GM18520 (cell line): ENCODE data around the gene CCL4.
"Not testable (repeated sequence)": the region's sequence is repeated elsewhere in the genome, so short reads cannot be mapped to it uniquely, and the experiment has no call there.

Experiments used
- ATAC-seq: cut with Tn5 transposase; IDR thresholded peaks from one replicate; pipeline ENCODE4 v1.9.1; 2021; ENCODE audit not compliant: unreplicated experiment

The CCL4 gene

DNA sequence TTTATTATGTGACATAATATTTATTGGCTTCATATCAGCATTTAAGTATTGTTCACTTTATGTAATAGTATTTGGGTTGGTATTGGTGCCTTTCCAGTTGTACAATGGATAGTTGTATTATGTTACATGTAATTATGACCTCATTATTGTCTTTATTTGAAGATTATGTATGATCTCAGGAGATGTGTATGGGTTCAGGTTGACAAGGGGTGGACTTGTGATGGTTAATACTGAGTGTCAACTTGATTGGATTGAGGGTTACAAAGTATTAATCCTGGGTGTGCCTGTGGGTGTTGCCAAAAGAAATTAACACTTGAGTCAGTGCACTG, 12.0 kb downstream of the CCL4 start:
- ATAC-seq: not testable (repeated sequence)

DNA sequence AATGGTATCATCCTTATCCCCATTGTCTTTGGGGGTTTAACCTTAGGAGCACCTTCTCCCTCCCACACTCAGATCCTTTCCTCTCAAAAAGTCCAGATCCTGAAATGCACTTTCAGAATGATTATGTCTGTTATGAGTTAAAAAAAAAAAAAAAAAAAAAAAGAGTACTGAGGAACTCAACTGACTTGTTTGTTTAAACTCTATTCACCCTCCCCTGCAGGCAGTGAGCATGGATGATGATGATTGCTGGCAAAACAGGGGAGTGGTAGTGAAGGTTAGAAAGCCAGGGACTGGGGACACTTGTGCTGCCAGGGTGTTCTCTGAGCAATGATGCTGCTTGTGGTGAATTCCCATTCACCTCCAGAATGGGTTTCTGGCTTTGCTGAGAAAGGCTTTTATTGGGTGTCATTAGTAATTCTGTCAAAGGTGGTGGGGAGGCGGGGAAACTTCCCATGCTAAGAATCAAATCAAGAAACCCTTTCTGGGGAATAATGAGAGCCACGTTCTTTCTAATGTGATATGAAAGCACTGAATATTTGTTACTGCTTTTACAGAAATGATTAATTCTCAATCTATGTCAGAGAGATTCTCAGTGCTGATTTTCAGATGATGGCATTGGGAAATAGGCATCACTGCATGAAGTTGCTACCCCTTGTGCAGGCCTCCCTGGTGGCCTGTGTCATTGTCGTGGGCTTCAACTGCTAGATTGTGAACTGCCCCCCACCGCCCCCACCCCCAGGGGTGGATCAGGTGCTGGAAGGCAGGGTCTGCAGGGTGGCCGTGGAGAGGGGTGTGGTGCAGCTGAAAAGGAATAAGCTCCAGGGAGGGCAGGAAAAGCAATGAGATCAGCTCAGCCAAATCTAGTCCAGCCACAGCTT, 14.1 kb downstream of the CCL4 start:
- no peak for ATAC-seq

DNA sequence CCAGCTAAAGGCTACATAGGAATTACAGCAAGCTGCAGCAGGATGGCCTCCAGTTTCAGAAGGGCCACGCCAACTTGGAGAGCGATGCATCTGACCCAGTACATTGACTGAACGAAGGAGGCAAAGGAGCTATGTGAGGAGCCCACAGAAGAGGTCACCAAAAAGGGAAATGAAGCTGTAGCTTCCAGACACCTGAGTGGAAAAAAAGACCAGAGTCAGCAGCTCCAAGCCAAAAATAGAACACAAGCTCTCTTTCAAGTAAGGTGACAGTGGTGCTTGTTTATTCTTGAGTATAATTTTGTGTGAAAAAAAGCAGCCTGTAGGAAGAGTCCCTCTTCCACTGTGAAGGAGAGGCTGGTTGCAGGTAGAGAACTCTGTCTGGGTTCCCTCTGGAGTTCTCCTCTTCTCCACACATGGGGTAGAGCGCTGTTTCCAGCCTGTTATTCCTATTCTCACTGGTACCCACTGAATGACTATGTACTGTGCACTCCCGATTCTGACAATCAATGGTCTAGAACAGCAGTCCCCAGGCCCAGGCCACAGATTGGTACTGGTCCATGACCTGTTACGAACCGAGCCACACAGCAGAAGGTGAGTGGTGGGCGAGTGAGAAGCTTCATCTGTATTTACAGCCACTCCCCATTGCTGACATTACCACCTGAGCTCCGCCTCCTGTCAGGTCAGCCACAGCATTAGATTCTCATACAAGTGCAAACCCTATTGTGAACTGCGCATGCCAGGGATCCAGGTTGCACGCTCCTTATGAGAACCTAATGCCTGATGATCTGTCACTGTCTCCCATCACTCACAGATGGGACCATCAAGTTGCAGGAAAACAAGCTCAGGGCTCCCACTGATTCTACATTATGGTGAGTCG, 15.1 kb downstream of the CCL4 start:
- no peak for ATAC-seq

DNA sequence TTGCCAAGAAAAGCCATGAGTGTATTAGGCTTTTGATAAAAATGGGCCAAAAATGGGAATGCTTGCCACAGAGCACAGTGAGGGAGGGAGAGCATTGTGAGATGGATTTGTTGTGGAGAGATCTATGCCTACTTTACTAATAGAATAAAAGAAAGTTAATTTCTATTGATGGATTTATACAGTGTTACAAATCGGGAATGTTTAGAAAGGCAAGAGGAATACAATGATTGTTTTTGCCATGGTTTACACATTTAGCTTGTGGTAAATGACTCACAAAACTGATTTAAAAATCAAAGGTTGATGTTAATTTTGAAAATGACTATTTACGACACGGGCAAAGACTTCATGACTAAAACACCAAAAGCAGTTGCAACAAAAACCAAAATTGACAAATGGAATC, 16.6 kb downstream of the CCL4 start:
- ATAC-seq: no peak

DNA sequence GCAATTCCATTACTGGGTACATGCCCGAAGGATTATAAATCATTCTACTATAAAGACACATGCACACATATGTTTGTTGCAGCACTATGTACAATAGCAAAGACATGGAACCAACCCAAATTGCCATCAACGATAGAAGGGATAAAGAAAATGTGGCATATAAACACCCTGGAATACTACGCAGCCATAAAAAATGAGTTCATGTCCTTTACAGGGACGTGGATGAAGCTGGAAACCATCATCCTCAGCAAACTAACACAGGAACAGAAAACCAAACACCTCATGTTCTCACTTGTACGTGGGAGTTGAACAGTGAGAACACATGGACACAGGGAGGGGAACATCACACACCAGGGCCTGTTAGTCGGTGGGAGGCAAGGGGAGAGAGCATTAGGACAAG, 17.5 kb downstream of the CCL4 start:
- not testable (repeated sequence) for ATAC-seq

DNA sequence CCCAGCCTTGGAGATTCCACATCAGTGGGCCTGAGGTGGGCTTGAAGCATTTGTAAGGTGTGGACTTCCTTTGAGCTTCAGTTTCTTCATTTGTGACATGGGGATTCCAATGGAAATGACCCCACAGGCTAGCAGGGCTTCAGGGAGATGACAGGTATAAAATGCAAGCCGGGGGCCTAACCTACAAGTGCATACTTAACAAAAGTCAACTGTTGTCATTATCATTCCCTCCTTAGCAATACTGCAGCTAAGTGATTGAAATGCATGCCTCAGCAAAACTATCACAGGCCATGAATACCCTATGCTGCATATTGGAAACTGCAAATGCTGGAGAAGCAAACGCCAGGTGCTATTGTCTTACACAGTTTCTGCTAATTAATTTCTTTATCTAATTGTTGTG, 19.8 kb downstream of the CCL4 start:
- no peak for ATAC-seq

DNA sequence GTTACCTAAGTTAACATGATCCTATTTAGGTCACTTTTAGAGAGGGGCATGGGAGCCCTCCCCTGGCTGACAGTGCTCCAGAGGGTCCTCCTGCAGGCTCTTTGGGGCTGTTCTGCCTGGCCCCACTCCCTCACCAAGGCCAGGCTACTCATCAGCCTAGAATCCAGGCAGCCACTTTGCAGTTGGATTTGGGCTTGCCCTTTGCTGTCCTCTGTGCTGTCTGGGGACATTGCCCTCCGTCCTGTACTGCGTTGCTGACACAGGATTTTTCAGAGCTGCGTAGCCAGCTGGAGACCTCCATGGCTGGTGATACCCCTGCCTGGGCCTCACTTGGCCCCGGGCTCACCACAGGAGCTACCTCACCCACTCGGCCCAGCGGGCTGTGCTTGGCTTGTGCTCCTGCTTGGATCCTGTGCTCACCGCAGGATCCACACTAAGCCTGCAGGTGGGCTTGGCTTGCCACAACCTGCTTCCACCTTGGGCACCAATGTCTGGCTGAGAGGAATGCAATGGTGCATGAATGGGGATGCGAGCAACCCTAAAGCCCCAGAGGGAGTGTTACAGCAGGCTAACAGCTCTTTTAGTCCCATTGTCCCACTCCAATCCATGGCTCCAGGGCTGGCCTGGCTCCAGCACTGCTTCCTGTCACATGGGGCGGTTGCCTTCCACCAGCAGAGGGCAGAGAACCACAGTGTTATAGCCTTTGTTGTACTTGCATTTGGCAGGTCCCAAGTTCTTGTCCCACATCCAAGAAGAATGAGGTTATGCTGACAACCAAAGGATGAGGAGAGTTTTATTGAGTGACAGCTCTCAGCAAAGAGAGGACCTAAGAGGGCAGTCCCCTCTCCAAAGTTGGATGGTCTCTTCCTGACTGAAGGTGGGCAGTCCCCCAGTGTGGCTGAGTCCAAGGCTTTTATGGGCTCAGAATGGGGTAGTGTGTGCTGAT, 21.5 kb downstream of the CCL4 start:
- no peak for ATAC-seq

DNA sequence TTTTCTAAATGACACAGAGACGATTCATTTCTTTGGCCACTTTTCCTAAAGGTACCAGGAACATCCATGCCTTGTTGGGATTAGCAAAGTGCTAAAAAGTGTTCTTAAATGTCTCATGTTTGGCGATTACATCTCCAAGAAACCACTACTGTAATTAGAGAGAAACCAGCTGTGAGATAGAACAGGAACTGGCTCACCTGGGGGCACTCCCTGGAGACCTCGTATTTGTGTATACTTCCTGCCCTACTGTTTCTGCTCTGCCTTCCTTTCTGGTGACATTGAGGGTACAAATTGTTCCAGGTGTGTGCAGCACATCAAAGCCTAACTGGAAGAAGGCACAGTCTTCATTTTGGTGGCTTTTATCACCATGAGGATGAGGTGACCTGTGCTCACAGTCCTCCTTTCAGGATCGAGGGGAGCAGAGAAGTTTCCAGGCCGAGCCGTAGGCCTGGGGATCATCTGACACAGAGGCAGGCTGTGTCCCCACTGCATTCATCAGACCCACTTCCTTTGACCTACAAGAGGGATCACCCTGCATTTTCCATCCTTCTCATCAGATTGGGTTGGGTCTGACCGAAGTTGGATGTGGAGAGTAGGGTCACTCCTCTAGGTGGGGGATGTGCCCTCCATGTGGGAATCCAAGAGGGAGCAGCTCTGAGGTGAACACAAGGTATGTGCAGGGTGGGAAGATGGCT, 23.7 kb downstream of the CCL4 start:
- no peak for ATAC-seq

DNA sequence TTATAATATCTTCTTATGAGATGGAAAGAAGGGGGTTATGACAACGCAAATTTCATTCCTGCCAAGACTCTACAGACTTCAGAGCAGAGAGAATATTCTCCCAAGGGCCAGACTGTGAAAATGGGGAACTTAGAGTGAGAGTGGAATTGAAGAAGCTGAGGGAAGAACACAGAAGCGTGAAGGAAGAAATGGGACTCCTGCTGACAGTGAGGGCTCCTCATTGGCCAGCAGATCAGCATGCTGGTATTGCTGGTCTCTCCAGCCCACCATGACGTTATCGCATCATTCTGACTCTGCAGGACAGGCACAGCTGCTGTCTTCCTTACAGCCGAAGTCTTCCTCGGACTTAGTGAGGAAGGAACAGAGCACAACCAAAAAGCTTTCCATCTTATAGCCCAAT, 24.3 kb downstream of the CCL4 start:
- no peak for ATAC-seq

DNA sequence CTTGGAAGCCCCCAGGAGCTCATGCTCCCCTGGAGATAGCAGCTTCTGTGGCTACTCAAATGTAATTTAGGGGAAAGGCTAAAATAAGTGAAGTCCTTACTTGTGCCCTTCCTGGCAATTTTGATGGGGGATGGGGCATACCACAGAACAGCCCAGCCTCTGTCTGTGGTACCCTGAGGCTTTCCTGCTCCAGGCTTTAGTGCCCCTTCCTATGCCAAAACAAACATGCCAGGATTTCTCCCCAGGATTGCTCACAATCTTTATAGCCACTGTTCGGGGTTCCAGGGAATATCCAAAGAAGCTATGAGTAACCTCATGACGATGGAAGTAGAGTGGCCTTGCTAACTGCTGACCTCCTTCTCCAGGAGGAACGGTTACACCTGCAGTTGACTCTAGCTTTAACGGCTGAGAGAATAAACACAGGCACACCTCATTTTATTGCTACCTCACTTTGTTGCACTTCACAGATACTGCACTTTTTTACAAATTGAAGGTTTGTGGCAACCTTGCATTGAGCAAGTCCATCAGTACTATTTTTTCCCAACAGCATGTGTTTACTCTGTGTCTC, 24.9 kb downstream of the CCL4 start:
- no peak for ATAC-seq

DNA sequence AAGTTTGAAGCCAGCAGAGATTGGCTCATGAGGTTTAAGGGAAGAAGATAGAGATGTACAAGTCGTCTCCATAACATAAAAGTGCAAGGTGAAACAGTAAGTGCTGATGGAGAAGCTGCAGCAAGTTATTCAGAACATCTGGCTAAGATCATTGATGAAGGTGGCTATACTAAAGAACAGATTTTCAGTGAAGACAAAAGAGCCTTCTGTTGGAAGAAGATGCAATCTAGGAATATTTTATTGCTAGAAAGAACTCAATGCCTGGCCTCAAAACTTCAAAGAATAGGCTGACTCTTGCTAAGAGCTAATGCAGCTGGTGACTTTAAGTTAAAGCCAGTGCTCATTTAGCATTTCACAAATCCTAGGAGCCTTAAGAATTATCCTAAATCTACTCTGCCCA, 26.0 kb downstream of the CCL4 start:
- ATAC-seq: no peak

DNA sequence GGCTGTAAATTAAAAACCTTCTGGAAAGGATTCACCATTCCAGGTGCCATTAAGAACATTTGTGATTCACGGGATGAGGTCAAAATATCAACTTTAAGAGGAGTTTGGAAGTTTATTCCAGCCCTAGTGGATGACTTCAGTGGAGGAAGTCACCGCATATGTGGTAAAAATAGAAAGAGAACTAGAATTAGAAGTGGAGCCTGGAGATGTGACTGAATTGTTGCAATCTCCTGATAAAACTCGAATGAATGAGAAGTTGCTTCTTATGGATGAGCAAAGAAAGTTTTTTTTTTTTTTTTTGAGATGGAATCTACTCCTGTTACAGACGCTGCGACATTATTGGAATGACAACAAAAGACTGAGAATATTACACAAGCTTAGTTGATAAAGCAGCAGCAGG, 26.7 kb downstream of the CCL4 start:
- no peak for ATAC-seq

DNA sequence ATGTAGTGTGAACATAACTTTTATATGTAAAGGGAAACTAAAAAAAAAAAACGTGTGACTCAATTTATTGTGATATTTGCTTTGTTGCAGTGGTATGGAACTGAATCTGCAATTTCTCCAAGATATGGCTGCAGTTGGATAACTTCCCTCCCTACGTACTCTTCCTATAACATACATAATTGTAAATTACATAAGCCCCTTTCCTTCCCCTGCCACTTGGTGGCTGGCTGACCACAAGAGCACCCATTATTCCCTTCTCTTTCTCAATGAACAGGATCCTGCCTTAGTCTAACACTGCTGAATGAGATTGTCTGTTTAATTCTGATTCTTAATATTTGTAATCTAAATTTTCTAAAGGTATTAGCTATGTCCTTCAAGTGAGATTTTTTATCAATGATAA, 27.8 kb downstream of the CCL4 start:
- no peak for ATAC-seq

DNA sequence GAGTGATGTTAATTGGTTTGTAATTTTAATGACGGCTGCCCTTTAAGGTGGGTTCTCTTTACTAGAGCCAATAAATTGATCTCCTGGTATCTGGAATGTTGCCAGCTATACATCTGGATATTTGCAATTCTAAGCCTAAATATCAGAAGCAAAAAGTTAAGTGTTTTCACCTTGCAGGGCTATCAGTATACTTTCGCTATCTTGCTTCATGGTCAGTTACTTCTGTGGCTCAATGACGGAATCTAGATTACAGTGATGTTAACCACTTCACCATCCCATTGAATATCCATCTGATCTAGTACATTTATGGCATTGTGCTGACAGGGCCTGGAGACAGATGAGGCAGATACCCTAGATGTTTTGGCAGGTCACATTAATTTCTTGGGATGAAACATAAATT, 28.3 kb downstream of the CCL4 start:
- ATAC-seq: no peak

DNA sequence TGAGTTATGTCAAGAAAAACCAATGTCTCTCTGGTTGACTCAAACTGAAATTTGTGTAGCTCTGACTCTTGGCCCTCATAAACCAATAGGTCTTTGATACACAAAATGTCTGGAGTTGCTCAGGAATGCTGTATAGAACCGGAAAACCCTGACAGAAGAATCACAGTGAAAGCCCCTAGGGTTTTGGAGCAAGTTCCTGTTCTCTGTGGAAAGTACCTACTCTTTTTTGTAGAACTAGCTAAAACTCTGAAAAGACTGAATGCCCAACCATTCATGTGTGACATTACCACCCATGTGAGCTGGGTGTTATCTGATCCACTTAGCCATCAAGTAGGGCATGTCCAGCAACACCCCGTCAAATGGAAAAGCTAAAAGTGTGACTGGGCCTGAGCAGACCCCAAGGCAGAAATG, 28.8 kb downstream of the CCL4 start:
- no peak for ATAC-seq

DNA sequence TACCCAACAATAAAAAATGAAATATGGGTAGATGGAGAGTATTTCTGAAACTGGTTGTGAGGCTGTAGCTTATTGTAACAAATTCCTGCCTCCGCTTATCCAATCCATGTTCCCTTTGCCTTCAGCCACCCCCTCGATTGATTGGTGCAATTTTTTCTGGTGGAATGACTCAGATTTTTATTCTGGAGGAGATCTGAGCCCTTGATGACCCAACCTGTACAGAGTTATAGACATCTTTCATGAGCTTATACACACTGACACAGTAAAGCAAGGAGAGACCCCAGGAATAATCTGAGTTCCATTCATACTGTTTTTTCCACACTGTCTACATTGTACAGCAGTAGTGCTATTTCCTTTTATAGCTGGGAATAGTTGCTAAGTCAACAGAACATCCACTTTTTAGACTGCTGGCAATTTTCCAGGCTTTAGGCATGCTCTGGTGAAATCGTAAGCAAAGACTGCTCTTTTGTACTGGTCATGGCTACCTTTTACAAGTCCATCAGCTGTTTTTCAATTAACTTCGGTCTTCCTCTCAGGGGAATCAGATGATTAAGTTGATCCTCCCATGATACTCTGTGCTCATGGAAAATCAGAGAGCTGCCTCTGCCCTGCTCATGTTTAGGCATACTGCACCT, 30.1 kb downstream of the CCL4 start:
- no peak for ATAC-seq

DNA sequence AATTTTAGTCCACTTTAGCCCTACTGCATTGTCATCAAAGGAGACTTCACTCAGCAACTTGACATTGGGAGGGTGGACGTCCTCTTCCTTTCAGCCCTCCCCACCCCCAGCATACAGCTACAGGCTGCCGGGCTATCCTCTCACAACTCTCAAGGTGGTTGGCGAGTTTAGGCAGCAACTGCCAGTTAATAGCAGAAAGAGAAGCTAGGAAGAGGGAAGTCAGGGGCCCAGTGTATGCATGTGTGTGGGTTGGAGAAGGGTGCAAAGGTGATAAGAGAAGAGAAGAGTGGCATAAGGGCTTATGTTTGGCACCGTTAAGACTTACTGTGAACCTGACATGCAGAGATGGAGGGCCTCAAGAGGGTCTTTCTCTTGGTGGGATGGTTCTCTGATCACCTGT, 31.8 kb downstream of the CCL4 start:
- no peak for ATAC-seq

DNA sequence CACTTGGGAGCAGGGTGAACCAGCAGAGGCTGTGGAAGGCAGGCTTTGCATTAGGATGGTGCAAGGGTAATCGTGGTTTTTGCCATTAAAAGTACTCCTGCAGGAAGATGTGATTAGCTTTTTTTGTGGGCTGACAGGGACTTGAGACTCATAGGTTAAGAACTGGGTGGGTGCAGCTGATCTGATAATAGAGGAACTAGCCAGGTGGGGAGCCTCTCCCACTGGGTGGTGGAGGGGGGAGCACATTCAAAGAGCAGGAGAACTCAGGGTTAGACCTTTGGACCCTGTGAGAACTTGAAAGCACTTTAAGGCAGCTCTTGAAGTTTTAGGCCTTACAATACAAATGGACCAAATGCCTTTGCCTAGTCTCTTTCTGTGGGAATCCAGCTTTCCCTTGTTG, 32.4 kb downstream of the CCL4 start:
- no peak for ATAC-seq

DNA sequence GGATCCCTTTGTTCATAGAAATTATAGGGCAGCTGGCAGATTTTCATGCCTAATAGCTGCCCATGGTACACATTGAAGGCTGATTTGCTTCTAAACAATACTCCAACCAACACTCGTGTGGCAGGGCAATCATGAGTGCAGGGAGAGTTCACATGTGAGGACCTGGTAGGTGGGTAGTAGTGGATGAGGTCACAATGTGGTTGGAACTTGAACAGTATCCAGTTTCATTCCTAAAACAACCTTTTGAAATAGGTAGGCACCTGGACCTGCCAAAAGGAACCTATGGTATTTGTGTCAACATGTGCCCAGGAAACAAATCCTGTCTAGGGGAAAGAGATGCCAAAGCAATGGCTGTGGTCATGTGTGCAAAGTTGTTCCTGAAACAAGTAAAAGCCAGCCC, 32.8 kb downstream of the CCL4 start:
- ATAC-seq: no peak

DNA sequence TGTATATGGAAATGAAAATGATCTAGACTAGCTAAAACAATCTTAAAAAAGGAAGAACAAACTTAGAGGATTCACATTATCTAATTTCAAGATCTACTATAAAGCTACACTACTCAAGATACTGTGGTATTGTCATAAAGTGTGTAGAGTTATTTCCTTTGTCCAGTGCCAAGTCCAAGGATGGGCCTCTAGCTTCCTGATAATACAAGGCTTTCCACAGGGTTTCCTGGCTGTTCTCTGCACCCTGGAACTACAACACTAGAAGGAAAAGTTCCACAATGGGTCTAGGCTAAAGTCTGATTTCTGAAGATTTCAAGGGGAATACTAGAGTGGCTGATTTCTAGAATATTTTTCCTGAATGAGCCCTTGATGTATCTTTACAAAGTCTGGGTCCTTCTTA, 38.6 kb downstream of the CCL4 start:
- ATAC-seq: no peak
